ENCODE measurements around the gene CSAG2.
"Not testable (repeated sequence)": the region's sequence is repeated elsewhere in the genome, so short reads cannot be mapped to it uniquely, and the experiment has no call there.

Gene CSAG2, protein sequence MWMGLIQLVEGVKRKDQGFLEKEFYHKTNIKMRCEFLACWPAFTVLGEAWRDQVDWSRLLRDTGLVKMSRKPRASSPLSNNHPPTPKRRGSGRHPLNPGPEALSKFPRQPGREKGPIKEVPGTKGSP

DNA sequence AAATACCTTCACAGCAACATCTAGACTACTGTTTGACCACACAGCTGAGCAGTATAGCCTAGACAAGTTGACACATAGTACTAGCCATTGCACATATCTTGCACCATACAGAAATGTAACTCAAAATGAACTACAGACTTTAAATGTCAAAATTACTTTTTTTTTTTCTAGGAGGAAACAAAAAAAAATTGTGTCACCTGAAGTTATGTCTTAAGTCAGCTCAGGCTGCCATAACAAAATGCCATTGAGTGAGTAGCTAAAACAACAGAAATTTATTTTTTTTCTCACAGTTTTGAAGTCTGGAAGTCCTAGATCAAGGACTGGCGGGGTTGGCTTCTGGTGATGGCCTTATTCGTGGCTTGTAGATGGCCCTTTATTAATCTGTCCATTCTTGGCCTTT, at the start of gene CSAG2:
CSAG2 (minus strand) TSS at position 101 of the 400 bp plus-strand sequence. CDS start 161 bp downstream, outside the sequence.
- in situ Hi-C loops (cut with MboI; ENCODE audit: low sequenced_read_pairs): not testable (repeated sequence)

DNA sequence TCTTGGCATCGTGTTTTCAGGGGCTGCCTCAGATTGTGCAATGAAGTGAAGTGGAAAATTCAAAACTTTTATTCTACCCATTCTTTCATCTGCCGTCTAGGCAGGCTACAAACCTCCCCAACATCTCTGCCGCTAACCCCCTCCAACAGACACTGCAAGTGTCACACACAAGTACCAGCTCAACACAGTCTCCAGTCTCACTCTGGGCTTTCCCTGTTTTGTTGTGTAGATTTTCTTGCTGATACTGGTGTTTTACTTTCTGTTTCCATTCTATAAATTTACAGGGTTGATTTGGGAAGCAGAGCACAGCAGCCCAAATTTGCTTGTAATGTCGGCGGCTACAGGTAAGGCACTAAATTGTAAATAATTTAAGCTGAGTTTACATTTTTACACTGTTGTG, 45.8 kb upstream of the CSAG2 start:
- in situ Hi-C loops (cut with MboI; ENCODE audit: low sequenced_read_pairs): not testable (repeated sequence)

DNA sequence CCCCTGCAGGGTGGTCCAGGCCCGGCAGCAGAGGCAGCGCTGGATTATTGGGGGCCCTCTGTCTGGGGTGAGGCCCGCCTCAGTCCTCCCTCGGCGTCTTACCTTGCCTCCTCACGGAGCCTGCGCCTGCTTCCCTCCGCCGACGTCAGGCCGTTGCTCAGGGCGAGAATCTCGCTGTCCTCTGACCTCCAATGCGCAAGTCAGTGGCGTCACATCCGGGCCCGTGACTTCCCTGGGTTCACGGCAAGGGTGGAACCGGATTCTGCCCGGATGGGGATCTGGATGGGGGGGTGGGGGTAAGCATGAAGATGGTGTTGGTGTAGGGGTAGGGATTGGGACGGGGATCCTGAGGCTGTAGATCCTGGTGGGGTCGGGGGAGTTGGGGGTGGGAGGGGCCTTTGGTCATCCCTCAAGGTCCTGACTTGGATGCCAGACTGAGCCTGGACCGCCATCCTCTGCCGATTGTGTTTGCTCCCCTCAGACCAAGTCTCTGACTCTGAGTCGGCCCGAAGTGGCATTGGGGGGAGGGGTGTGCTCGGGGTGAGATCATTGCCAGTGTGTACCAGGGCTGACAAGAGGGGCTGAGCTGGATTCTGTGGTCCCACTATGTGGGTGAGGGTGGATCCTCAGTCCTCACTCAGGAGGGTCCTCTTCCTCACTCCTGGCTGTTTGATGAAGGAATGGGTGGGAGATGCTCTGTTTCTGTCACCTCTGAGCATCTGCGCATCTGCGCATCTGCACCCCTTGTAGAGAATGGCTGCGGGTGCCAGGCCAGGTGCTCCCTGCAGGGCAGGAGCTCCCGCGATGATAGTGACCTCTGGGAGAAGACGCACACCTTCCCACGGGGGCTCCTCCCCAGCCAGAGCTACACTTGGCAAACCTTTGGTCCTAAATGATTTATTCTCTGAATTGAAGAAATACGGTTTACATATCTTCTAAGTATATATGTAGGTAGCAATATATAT, 44.9 kb upstream of the CSAG2 start, which contains the start of gene MAGEA2:
MAGEA2 (minus strand) TSS at position 157 of the 965 bp plus-strand sequence. CDS start 2,479 bp downstream, outside the sequence.
- in situ Hi-C loops (cut with MboI; ENCODE audit: low sequenced_read_pairs): not testable (repeated sequence)

DNA sequence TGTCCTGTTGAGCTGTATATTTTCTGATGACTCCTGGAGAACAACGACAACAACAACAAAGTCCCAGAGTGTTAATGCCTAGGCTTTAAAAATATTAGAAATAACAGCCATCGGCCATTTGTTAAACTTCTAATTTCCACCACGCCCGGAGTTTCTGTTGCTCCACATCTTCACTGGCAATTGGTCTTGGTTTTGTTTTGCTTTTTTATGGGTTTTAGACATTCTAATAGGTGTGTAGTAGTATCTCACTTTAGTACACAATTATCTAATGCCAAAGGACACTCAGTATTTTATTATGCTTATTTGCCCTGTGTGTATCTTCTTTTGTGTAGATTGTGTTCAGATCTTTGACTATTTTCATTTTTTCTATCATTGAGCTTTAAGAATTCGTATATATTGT, 29.5 kb upstream of the CSAG2 start:
- in situ Hi-C loops (cut with MboI; ENCODE audit: low sequenced_read_pairs): no loop called here

DNA sequence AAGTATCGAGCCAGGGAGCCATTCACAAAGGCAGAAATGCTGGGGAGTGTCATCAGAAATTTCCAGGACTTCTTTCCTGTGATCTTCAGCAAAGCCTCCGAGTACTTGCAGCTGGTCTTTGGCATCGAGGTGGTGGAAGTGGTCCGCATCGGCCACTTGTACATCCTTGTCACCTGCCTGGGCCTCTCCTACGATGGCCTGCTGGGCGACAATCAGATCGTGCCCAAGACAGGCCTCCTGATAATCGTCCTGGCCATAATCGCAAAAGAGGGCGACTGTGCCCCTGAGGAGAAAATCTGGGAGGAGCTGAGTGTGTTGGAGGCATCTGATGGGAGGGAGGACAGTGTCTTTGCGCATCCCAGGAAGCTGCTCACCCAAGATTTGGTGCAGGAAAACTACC, 27.5 kb upstream of the CSAG2 start:
- in situ Hi-C loops (cut with MboI; ENCODE audit: low sequenced_read_pairs): not testable (repeated sequence)

DNA sequence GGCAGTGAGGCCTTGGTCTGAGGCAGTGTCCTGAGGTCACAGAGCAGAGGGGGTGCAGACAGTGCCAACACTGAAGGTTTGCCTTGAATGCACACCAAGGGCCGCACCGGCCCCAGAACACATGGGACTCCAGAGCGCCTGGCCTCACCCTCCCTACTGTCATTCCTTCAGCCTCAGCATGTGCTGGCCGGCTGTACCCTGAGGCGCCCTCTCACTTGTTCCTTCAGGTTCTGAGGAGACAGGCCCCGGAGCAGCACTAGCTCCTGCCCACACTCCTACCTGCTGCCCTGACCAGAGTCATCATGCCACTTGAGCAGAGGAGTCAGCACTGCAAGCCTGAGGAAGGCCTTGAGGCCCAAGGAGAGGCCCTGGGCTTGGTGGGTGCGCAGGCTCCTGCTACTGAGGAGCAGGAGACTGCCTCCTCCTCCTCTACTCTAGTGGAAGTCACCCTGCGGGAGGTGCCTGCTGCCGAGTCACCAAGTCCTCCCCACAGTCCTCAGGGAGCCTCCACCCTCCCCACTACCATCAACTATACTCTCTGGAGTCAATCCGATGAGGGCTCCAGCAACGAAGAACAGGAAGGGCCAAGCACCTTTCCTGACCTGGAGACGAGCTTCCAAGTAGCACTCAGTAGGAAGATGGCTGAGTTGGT, 26.9 kb upstream of the CSAG2 start:
- in situ Hi-C loops (cut with MboI; ENCODE audit: low sequenced_read_pairs): no loop called here

DNA sequence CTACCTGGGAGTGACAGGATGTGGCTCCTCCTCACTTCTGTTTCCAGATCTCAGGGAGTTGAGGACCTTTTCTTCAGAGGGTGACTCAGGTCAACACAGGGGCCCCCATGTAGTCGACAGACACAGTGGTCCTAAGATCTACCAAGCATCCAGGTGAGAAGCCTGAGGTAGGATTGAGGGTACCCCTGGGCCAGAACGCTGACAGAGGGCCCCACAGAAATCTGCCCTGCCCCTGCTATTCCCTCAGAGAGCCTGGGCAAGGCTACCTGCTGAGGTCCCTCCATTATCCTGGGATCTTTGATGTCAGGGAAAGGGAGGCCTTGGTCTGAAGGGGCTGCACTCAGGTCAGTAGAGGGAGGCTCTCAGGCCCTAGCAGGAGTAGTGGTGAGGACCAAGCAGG, 26.0 kb upstream of the CSAG2 start:
- in situ Hi-C loops (cut with MboI; ENCODE audit: low sequenced_read_pairs): no loop called here

DNA sequence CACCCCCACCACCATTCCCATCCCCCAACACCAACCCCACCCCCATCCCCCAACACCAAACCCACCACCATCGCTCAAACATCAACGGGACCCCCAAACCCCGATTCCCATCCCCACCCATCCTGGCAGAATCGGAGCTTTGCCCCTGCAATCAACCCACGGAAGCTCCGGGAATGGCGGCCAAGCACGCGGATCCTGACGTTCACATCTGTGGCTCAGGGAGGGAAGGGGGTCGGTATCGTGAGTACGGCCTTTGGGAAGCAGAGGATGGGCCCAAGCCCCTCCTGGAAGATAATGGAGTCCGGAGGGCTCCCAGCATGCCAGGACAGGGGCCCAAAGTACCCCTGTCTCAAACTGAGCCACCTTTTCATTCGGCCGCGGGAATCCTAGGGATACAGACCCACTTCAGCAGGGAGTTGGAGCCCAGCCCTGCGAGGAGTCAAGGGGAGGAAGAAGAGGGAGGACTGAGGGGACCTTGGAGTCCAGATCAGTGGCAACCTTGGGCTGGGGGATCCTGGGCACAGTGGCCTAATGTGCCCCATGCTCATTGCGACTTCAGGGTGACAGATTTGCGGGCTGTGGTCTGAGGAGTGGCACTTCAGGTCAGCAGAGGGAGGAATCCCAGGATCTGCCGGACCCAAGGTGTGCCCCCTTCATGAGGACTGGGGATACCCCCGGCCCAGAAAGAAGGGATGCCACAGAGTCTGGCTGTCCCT, 25.2 kb upstream of the CSAG2 start:
- in situ Hi-C loops (cut with MboI; ENCODE audit: low sequenced_read_pairs): not testable (repeated sequence)

DNA sequence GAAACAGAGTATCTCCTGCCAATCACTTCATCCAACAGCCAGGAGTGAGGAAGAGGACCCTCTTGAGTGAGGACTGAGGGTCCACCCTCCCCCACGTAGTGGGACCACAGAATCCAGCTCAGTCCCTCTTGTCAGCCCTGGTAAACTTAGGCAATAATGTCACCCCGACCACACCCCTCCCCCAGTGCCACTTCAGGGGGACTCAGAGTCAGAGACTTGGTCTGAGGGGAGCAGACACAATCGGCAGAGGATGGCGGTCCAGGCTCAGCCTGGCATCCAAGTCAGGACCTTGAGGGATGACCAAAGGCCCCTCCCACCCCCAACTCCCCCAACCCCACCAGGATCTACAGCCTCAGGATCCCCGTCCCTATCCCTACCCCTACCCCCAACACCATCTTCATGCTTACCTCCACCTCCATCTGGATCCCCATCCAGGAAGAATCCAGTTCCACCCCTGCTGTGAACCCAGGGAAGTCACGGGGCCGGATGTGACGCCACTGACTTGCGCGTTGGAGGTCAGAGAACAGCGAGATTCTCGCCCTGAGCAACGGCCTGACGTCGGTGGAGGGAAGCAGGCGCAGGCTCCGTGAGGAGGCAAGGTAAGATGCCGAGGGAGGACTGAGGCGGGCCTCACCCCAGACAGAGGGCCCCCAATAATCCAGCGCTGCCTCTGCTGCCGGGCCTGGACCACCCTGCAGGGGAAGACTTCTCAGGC, 24.3 kb upstream of the CSAG2 start, which contains the start of the genes CSAG1 and MAGEA12:
CSAG1 (minus strand) TSS at position 461 of the 715 bp plus-strand sequence. CDS start 1,261 bp downstream, outside the sequence.
MAGEA12 (plus strand) TSS at position 497 of the 715 bp plus-strand sequence. CDS start 2,405 bp downstream, outside the sequence.
- in situ Hi-C loops (cut with MboI; ENCODE audit: low sequenced_read_pairs): no loop called here

DNA sequence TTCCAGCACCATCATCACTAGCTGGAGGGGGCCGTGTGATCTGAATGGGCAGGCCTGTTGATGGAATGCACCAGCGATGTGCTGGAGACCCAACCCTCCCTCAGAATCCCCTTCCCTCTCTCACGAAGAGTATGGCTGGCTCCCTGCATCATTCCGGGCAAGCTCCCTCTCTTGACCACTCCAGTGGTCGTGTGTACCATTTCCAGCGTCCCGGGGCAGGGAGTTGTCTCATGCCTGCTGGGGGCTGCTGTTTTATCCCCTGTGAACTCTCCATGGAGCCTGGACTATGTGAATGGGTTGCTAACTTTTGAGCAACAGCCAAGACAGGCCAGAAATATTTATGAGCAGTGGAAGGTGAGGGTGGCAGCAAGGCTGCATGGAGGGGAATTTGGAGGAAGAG, 16.3 kb upstream of the CSAG2 start:
- in situ Hi-C loops (cut with MboI; ENCODE audit: low sequenced_read_pairs): no loop called here

DNA sequence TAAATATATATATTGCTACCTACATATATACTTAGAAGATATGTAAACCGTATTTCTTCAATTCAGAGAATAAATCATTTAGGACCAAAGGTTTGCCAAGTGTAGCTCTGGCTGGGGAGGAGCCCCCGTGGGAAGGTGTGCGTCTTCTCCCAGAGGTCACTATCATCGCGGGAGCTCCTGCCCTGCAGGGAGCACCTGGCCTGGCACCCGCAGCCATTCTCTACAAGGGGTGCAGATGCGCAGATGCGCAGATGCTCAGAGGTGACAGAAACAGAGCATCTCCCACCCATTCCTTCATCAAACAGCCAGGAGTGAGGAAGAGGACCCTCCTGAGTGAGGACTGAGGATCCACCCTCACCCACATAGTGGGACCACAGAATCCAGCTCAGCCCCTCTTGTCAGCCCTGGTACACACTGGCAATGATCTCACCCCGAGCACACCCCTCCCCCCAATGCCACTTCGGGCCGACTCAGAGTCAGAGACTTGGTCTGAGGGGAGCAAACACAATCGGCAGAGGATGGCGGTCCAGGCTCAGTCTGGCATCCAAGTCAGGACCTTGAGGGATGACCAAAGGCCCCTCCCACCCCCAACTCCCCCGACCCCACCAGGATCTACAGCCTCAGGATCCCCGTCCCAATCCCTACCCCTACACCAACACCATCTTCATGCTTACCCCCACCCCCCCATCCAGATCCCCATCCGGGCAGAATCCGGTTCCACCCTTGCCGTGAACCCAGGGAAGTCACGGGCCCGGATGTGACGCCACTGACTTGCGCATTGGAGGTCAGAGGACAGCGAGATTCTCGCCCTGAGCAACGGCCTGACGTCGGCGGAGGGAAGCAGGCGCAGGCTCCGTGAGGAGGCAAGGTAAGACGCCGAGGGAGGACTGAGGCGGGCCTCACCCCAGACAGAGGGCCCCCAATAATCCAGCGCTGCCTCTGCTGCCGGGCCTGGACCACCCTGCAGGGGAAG, 5.0 kb upstream of the CSAG2 start, which contains the start of gene MAGEA2B:
MAGEA2B (plus strand) TSS at position 814 of the 973 bp plus-strand sequence. CDS start 2,479 bp downstream, outside the sequence.
- in situ Hi-C loops (cut with MboI; ENCODE audit: low sequenced_read_pairs): not testable (repeated sequence)

DNA sequence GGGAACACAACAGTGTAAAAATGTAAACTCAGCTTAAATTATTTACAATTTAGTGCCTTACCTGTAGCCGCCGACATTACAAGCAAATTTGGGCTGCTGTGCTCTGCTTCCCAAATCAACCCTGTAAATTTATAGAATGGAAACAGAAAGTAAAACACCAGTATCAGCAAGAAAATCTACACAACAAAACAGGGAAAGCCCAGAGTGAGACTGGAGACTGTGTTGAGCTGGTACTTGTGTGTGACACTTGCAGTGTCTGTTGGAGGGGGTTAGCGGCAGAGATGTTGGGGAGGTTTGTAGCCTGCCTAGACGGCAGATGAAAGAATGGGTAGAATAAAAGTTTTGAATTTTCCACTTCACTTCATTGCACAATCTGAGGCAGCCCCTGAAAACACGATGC, 4.1 kb upstream of the CSAG2 start:
- in situ Hi-C loops (cut with MboI; ENCODE audit: low sequenced_read_pairs): not testable (repeated sequence)

DNA sequence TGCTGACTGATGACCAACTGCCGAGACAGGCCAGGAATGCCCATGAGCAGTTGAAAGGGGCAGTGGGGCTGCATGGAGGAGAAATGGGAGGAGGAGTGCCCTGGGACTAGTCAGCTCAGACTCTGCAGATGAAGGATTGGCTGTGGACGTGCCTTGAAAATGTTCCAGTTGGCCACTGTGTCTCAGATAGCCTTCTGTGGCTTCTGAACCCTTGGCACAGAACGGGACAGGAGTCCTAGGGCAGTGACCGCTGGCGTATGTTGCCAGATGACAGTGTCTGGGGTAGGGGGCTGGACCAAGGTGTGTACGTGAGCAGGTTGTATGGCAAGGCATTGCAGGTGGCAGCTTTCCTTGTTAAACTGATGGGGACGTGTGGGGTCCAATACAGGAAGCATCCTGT, 2.6 kb downstream of the CSAG2 start:
- in situ Hi-C loops (cut with MboI; ENCODE audit: low sequenced_read_pairs): not testable (repeated sequence)

DNA sequence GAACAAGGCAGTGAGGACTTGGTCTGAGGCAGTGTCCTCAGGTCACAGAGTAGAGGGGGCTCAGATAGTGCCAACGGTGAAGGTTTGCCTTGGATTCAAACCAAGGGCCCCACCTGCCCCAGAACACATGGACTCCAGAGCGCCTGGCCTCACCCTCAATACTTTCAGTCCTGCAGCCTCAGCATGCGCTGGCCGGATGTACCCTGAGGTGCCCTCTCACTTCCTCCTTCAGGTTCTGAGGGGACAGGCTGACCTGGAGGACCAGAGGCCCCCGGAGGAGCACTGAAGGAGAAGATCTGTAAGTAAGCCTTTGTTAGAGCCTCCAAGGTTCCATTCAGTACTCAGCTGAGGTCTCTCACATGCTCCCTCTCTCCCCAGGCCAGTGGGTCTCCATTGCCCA, 8.7 kb downstream of the CSAG2 start:
- in situ Hi-C loops (cut with MboI; ENCODE audit: low sequenced_read_pairs): not testable (repeated sequence)

DNA sequence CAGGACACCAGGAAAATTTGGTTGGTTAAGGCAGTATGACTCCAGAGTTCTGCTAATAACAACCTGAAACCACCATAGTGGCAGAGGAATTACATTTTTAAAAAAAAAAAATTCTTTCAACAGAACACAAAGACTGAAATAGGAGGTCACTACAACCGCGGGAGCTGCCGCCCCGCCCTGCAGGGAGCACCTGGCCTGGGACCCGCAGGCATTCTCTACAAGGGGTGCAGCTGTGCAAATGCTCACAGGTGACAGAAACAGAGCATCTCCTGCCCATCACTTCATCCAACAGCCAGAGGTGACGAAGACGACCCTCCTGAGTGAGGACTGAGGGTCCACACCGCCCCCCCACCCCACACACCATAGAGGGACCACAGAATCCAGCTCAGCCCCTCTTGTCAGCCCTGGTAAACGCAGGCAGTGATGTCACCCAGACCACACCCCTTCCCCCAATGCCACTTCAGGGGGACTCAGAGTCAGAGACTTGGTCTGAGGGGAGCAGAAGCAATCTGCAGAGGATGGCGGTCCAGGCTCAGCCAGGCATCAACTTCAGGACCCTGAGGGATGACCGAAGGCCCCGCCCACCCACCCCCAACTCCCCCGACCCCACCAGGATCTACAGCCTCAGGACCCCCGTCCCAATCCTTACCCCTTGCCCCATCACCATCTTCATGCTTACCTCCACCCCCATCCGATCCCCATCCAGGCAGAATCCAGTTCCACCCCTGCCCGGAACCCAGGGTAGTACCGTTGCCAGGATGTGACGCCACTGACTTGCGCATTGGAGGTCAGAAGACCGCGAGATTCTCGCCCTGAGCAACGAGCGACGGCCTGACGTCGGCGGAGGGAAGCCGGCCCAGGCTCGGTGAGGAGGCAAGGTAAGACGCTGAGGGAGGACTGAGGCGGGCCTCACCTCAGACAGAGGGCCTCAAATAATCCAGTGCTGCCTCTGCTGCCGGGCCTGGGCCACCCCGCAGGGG, 10.8 kb downstream of the CSAG2 start, which contains the start of gene MAGEA3:
MAGEA3 (plus strand) TSS at position 843 of the 980 bp plus-strand sequence. CDS start 2,039 bp downstream, outside the sequence.
- in situ Hi-C loops (cut with MboI; ENCODE audit: low sequenced_read_pairs): not testable (repeated sequence)

DNA sequence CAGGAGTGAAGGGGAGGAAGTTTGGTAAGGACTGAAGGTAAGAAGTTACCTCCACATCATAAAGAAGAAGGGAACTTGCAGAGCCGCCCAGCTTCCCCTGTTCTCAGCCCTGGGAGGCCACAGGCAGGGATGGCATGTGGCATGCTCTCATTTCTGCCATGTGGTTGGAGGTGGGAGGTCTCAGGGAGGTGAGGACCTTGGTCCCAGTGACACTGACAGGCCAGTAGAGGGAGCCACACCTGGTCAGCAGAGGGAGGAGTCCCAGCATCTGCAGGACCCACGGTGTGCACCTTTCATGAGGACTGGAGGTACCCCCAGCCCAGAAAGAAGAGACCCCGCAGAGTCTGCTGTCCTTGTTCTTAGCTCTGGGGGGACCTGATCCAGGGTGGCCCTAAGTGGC, 28.1 kb downstream of the CSAG2 start:
- in situ Hi-C loops (cut with MboI; ENCODE audit: low sequenced_read_pairs): not testable (repeated sequence)

DNA sequence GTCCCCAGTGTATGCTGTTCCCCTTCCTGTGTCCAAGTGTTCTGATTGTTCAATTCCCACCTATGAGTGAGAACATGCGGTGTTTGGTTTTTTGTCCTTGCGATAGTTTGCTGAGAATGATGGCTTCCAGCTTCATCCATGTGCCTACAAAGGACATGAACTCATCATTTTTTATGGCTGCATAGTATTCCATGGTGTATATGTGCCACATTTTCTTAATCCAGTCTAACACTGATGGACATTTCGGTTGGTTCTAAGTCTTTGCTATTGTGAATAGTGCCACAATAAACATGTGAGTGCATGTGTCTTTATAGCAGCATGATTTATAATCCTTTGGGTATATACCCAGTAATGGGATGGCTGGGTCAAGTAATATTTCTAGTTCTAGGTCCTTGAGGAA, 34.4 kb downstream of the CSAG2 start:
- in situ Hi-C loops (cut with MboI; ENCODE audit: low sequenced_read_pairs): not testable (repeated sequence)

Measured in hTERT RPE-1 (cell line).